ENCODE results near the gene MSGN1. TPM values are rescaled to one million over a fixed set of nuclear protein-coding genes. Genes with fewer than 3 reads are reported as not detected.

The MSGN1 gene
- polyA plus RNA-seq, 1 experiment: not detected

- no peak for TF ChIP-seq CTCF (IDR thresholded peaks at IDR 0.05; ENCODE audit: insufficient read depth, low read depth, low read length)
- Histone ChIP-seq H3K36me3 (ENCODE audit: control insufficient read depth, insufficient read depth, low read length) (no peaks in the 10 kb centered on the region), H3K27me3 (ENCODE audit: control insufficient read depth, insufficient read depth, low read length) (no peaks in the 10 kb centered on the region), H3K4me3 (ENCODE audit: low read depth, low read length) (no peak overlapping the region)
- POLR2A ChIA-PET: no interaction called here
- CTCF ChIA-PET: interaction anchor here (0.7 kb wide), 1 partner anchor 72 kb away, joined by 3 read pairs; no protein-coding TSS in a partner anchor
- DNase-seq (ENCODE audit: low read depth): no peak
These were observed 24.5 kb upstream of the MSGN1 start for GRCh38 chr2:17791817-17792130.

GRCh38 chr2:17792515-17792914 lies 23.7 kb upstream of the MSGN1 start:
- Histone ChIP-seq H3K27me3 (ENCODE audit: control insufficient read depth, insufficient read depth, low read length) (no peaks in the 10 kb centered on the region), H3K36me3 (ENCODE audit: control insufficient read depth, insufficient read depth, low read length) (no peaks in the 10 kb centered on the region), H3K4me3 (ENCODE audit: low read depth, low read length) (no peak overlapping the region)
- no peak for TF ChIP-seq CTCF (IDR thresholded peaks at IDR 0.05; ENCODE audit: insufficient read depth, low read depth, low read length)
- ChIA-PET POLR2A (no interaction called here), CTCF (interaction anchor here (1.4 kb wide), 1 partner anchor 32 kb away, joined by 3 read pairs; no protein-coding TSS in a partner anchor)
- DNase-seq (ENCODE audit: low read depth): no peak

- no peak for TF ChIP-seq CTCF (IDR thresholded peaks at IDR 0.05; ENCODE audit: insufficient read depth, low read depth, low read length)
- DNase-seq (ENCODE audit: low read depth): no peak
- Histone ChIP-seq H3K27me3 (ENCODE audit: control insufficient read depth, insufficient read depth, low read length) (no peaks in the 10 kb centered on the region), H3K4me3 (ENCODE audit: low read depth, low read length) (no peak overlapping the region), H3K36me3 (ENCODE audit: control insufficient read depth, insufficient read depth, low read length) (no peaks in the 10 kb centered on the region)
- CTCF ChIA-PET: interaction anchor here (1.4 kb wide), 1 partner anchor 33 kb away, joined by 3 read pairs; no protein-coding TSS in a partner anchor
- POLR2A ChIA-PET: no interaction called here
These were observed 23.0 kb upstream of the MSGN1 start for GRCh38 chr2:17793296-17793695.

- CTCF ChIA-PET: no interaction called here
- POLR2A ChIA-PET: no interaction called here
- no peaks in the 10 kb centered on the region for H3K36me3 ChIP-seq (ENCODE audit: control insufficient read depth, insufficient read depth, low read length)
- no peaks in the 10 kb centered on the region for H3K27me3 ChIP-seq (ENCODE audit: control insufficient read depth, insufficient read depth, low read length)
- H3K4me3 ChIP-seq (ENCODE audit: low read depth, low read length): no peak overlapping the region
- DNase-seq (ENCODE audit: low read depth): no peak
- TF ChIP-seq CTCF (IDR thresholded peaks at IDR 0.05; ENCODE audit: insufficient read depth, low read depth, low read length): no peak
These were observed 22.4 kb upstream of the MSGN1 start for GRCh38 chr2:17793803-17794354.

GRCh38 chr2:17795309-17795708 lies 21.0 kb upstream of the MSGN1 start:
- TF ChIP-seq CTCF (IDR thresholded peaks at IDR 0.05; ENCODE audit: insufficient read depth, low read depth, low read length): no peak
- ChIA-PET CTCF (no interaction called here), POLR2A (no interaction called here)
- DNase-seq (ENCODE audit: low read depth): no peak
- no peak overlapping the region for H3K4me3 ChIP-seq (ENCODE audit: low read depth, low read length)
- 0 out of 2 replicates have a peak, but pooled peaks cover 4% of the 10 kb centered on the region for H3K27me3 ChIP-seq (ENCODE audit: control insufficient read depth, insufficient read depth, low read length)
- no peaks in the 10 kb centered on the region for H3K36me3 ChIP-seq (ENCODE audit: control insufficient read depth, insufficient read depth, low read length)

Measured in BJ (cell line).